ENCODE data around the gene SH3GL1.

The SH3GL1 gene

DNA sequence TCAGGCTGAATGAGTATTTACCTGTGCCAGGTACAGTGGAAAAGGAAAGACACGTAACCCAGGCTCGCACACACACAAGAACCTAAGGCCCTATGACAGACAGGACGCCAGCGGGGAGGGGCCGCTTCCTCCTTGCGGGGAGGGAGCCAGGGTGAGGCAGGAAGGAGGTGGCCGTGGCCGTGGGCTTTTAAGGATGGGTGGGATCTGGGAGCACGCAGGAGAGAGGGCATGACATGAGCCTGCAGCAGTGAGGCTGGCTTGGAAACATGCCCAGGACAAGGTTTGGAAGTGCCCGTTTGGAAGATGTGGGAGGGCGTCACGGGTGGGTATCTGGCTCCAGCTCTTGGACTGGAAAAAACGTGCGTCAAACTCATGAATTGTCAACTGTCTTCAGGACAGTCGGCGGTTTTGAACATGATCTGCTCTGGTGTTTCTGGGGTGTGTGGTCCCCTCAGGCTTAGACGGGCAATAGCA lies 20.1 kb downstream of the SH3GL1 start:
- TF ChIP-seq, protein P1, sequence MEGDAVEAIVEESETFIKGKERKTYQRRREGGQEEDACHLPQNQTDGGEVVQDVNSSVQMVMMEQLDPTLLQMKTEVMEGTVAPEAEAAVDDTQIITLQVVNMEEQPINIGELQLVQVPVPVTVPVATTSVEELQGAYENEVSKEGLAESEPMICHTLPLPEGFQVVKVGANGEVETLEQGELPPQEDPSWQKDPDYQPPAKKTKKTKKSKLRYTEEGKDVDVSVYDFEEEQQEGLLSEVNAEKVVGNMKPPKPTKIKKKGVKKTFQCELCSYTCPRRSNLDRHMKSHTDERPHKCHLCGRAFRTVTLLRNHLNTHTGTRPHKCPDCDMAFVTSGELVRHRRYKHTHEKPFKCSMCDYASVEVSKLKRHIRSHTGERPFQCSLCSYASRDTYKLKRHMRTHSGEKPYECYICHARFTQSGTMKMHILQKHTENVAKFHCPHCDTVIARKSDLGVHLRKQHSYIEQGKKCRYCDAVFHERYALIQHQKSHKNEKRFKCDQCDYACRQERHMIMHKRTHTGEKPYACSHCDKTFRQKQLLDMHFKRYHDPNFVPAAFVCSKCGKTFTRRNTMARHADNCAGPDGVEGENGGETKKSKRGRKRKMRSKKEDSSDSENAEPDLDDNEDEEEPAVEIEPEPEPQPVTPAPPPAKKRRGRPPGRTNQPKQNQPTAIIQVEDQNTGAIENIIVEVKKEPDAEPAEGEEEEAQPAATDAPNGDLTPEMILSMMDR (IDR thresholded peaks at IDR 0.05; ENCODE audit: control insufficient read depth, extremely low read depth, insufficient read depth), result no peak
- H3K4me3 ChIP-seq (ENCODE audit: low read depth, low read length), result no peak overlapping the region
- DNase-seq (ENCODE audit: low read depth), result no peak

DNA sequence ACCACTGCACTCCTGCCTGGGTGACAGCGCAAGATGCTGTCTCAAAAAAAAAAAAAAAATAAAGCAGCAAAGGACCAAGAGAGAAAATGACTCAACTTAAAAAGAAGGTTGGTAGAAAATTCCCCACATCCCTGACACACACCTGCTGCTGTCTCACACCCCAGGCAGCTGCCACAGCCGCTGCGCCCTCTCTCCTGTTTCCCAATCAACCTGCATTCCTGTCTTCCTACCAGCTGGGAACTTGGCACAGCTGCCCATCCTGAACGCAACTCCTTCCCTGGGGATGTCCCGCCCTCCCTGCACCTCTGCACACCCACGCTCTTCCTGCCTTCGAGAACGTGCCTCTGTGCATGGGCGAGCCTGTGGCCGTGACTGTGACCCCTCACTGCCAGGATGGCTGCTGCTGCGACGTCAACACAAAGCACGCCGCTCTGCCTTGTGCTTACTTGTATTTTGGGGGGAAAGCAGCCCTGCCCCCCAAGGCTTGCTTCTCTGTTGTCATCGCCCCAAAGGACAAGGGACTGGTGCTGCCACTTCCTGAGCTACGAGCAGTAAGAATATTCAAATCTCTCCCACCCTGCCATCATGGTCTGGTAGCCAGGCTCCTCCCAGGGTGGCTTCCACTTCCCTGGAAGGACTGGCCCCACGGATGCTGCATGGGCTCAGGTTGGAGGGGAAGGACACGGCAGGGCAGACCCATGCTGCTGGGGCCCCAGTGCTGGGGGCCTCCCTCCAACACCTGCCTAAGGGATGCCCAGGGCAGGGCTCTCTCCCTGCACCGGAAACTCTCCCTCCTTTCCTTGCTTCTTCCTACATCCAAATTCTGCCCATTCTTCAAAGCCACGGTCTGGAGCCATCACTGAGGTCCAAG lies 20.7 kb downstream of the SH3GL1 start:
- no peak for DNase-seq (ENCODE audit: low read depth)
- TF ChIP-seq, protein P1 (IDR thresholded peaks at IDR 0.05; ENCODE audit: control insufficient read depth, extremely low read depth, insufficient read depth), result no peak
- H3K4me3 ChIP-seq (ENCODE audit: low read depth, low read length), result no peak overlapping the region

DNA sequence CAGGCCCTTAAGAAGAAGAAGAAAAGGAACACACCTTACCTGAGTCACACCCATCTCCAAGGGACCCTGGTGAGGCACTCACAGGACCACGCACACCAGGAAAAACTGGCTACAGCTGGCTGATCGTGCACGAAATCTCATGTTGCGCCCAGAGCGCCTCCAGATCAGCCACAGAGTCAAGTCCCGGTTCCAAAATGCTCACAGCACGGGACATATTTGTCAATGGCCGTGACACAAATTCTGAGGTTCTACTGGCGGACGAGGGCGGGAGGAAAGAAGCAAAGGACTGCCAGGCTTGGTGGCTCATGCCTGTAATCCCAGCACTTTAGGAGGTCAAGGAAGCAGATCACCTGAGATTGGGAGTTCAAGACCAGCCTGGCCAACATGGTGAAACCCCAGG lies 21.5 kb downstream of the SH3GL1 start:
- TF ChIP-seq, protein P1 (IDR thresholded peaks at IDR 0.05; ENCODE audit: control insufficient read depth, extremely low read depth, insufficient read depth), result no peak
- no peak overlapping the region for H3K4me3 ChIP-seq (ENCODE audit: low read depth, low read length)
- DNase-seq (ENCODE audit: low read depth), result no peak

DNA sequence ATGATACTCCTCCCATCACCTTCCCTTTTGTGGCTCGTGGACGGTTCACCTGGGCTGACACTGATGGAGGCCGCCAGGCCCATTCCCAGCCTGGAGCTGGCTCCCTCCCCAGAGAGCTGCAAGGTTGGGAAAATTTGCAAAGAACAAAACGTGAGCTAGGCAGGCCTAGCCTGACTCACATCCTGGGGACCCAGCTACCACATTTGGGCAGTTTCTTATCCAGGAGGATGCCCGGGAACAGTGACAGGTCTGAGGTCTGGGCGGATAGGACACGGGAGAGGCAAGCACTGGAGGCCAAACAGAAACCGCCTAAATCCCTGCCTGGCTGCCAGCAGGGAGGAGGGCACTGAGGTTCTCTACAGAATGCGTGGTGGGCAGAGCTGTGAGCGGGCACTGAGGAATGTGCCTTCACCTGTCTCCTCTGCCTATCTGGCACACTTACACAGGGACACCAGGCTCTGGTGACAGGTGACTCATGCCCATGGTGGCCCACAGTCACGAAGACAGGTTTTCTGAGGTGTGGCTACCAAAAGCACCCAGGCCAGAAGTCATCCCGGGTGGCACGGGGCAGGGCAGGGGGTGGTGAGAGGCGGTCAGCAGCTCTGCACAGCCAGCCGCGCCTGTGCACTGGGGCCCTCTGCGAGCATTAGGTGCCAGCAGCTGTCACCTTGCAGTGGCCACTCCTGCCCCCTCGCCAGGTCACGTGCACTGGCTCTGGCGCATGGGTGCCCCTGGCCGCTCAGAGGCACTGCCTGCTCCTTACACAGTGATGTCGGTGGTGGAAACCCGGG lies 23.2 kb downstream of the SH3GL1 start:
- TF ChIP-seq, protein P1 (IDR thresholded peaks at IDR 0.05; ENCODE audit: control insufficient read depth, extremely low read depth, insufficient read depth), result no peak
- no peak for DNase-seq (ENCODE audit: low read depth)
- no peak overlapping the region for H3K4me3 ChIP-seq (ENCODE audit: low read depth, low read length)

DNA sequence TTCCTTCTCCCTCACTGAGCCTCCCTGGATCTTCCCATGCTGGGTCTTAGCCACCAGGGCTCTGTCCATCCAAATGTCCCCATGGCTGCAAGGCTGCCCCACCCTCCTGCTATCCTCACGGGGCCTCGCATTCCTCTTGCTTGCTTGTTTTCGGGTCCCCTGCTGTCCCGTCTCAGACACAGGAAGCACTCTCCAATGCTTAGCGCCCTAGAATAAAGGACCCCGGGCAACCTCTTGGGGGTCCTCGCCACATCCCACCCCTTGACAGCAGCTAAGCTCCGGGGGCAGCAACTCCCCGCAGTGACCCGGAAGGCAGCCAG lies 23.7 kb downstream of the SH3GL1 start:
- TF ChIP-seq, protein P1 (IDR thresholded peaks at IDR 0.05; ENCODE audit: control insufficient read depth, extremely low read depth, insufficient read depth), result no peak
- no peak for DNase-seq (ENCODE audit: low read depth)

DNA sequence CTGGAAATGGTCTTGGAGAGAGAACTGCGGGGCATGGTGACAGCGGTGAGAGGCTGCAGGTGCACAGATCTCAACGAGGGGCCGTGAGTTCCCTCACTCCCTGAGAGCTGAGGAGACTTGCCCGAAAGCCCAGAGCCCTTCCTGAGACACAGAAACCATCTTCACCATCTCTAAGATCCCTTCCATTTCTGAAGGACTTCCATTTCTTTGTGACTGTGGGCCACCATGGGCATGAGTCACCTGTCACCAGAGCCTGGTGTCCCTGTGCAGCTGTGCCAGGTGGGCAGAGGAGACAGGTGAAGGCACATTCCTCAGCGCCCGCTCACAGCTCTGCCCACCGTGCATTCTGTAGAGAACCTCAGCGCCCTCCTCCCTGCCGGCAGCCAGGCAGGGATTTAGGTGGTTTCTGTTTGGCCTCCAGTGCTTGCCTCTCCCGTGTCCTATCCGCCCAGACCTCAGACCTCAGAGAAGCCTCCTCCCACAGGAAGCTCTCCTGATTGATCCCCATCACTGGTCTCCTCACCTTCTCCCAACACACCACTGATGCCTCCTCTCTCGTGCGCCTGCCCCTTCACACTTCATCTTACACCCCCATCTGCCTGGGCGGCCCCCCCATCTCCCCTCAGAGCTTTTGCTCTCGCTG lies 24.2 kb downstream of the SH3GL1 start:
- TF ChIP-seq, protein P1 (IDR thresholded peaks at IDR 0.05; ENCODE audit: control insufficient read depth, extremely low read depth, insufficient read depth), result no peak
- no peak for DNase-seq (ENCODE audit: low read depth)
- H3K4me3 ChIP-seq (ENCODE audit: low read depth, low read length), result no peak overlapping the region

More for the DNA sequence above, 23.7 kb downstream of the SH3GL1 start:
- no peak overlapping the region for H3K4me3 ChIP-seq (ENCODE audit: low read depth, low read length)

Measured in LNCaP clone FGC (cell line).